HUES64 (cell line): ENCODE results near the gene PPARG.

Source experiments
- H3K27ac ChIP-seq: 2 replicates; pipeline ENCODE4 v1.7.0; 2013; ENCODE audit warnings: low read depth, low read length, inconsistent platforms
- H3K27me3 ChIP-seq: 2 replicates; pipeline ENCODE4 v1.6.1; 2013; ENCODE audit warnings: mild to moderate bottlenecking, low read length; ENCODE audit not compliant: insufficient read depth
- H3K36me3 ChIP-seq: 2 replicates; pipeline ENCODE4 v1.6.1; 2013; ENCODE audit warnings: mild to moderate bottlenecking, low read length; ENCODE audit not compliant: insufficient read depth
- H3K4me1 ChIP-seq: 2 replicates; pipeline ENCODE4 v1.6.1; 2013; ENCODE audit warnings: mild to moderate bottlenecking, low read length, moderate library complexity; ENCODE audit not compliant: insufficient read depth
- H3K4me3 ChIP-seq: 2 replicates; pipeline ENCODE4 v1.5.1; 2013; ENCODE audit warnings: mild to moderate bottlenecking, low read length, moderate library complexity
- H3K9ac ChIP-seq: 2 replicates; pipeline ENCODE4 v1.6.1; 2013; ENCODE audit warnings: mild to moderate bottlenecking, low read depth, low read length
- H3K9me3 ChIP-seq: 2 replicates; pipeline ENCODE4 v1.6.1; 2013; ENCODE audit warnings: low read depth, low read length; ENCODE audit not compliant: insufficient read depth
- WGBS: fragments of 150-250, 120-280 bp; methylation state at CpG from one replicate; pipeline ENCODE4 v1.1.7; 2013; ENCODE audit warnings: missing lambda C conversion rate; 5-methylcytosine and 5-hydroxymethylcytosine counted together

The PPARG gene

GRCh38 chr3:12399226-12399625, 110.4 kb downstream of the PPARG start:
- H3K9ac ChIP-seq: no peak overlapping the region
- WGBS: 97% methylated on average over 1 of the region's 1 CpG
- H3K36me3 ChIP-seq: no peaks in the 10 kb centered on the region
- H3K4me1 ChIP-seq: no peaks in the 10 kb centered on the region
- H3K27me3 ChIP-seq: no peaks in the 10 kb centered on the region; the same call in 1 of the 2 replicates
- H3K4me3 ChIP-seq: no peak overlapping the region
- H3K27ac ChIP-seq: no peak overlapping the region
- no peaks in the 10 kb centered on the region for H3K9me3 ChIP-seq

GRCh38 chr3:12400616-12401194, 111.8 kb downstream of the PPARG start:
- Histone ChIP-seq H3K27ac (no peak overlapping the region), H3K4me3 (no peak overlapping the region), H3K9ac (no peak overlapping the region), H3K9me3 (no peaks in the 10 kb centered on the region), H3K36me3 (no peaks in the 10 kb centered on the region), H3K27me3 (no peaks in the 10 kb centered on the region; the same call in 1 of the 2 replicates), H3K4me1 (no peaks in the 10 kb centered on the region)
- WGBS: 94% methylated on average over 2 of the region's 2 CpGs

DNA sequence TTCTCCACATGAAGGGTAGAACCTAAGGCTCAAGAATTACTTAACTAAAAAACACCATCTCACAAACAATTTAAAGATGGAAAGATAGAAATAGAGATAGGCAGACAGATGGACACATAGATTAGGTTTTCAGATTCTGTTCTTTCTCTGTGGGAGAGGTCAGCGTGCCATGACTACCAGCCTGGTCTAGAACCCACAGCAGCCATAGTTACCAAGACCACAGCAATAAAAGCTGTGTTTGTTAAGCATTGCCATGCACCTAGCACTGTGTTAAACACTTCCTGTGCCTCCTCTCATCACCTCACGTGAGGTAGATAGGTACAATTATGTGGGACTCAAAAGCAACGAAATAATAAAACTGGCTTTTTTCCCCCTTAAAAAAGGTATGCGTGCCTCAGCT, 112.3 kb downstream of the PPARG start:
- no peak overlapping the region for H3K4me3 ChIP-seq
- no peaks in the 10 kb centered on the region for H3K9me3 ChIP-seq
- WGBS: 96% methylated on average over 4 of the region's 4 CpGs
- H3K4me1 ChIP-seq: no peaks in the 10 kb centered on the region
- no peaks in the 10 kb centered on the region; the same call in 1 of the 2 replicates for H3K27me3 ChIP-seq
- no peaks in the 10 kb centered on the region for H3K36me3 ChIP-seq
- H3K27ac ChIP-seq: no peak overlapping the region
- H3K9ac ChIP-seq: no peak overlapping the region

- no peaks in the 10 kb centered on the region for H3K27me3 ChIP-seq
- no peaks in the 10 kb centered on the region for H3K4me1 ChIP-seq
- H3K4me3 ChIP-seq: no peak overlapping the region
These were observed 116.8 kb downstream of the PPARG start for GRCh38 chr3:12405432-12406272.

DNA sequence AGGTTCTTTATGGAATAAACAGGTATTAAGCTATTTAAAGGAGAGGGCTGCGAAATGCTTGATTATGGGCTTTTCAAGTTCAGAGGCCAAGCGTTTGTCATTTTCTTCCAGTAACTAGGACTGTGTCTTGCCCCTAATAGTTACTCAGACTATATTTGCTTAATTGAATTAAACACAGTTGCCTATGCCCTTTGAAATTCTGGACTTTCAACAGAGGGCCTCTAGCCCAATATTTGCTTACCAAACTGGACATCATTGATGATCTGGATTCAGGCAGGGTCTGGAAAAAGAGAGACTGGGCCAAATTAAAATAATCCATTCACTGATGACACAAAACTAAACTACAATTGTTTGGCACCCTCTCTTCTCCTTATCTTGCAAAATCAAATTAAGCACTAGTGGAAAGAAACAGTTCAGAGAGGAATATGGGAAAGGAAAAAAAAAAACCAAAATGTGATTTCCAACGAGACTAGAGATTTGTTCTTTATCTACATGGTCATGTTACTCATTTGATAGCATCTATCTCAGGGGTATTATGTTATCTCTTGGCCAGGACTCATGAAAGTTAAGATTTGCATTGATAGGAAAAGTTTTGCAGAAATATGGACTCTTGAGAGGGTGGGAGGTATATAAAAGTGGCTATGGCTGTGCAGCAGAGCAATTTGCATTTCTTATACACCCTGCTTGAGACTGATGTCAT, 120.3 kb downstream of the PPARG start:
- no peaks in the 10 kb centered on the region for H3K4me1 ChIP-seq
- no peaks in the 10 kb centered on the region for H3K9me3 ChIP-seq
- no peak overlapping the region for H3K9ac ChIP-seq
- no peak overlapping the region for H3K4me3 ChIP-seq
- WGBS: 92% methylated on average over 3 of the region's 3 CpGs
- H3K27ac ChIP-seq: no peak overlapping the region
- H3K27me3 ChIP-seq: no peaks in the 10 kb centered on the region
- no peaks in the 10 kb centered on the region for H3K36me3 ChIP-seq

More at GRCh38 chr3:12405432-12406272, 116.8 kb downstream of the PPARG start:
- WGBS: 73% methylated on average over 17 of the region's 20 CpGs
- H3K9me3 ChIP-seq: no peaks in the 10 kb centered on the region
- H3K9ac ChIP-seq: no peak overlapping the region
- H3K36me3 ChIP-seq: no peaks in the 10 kb centered on the region
- no peak overlapping the region for H3K27ac ChIP-seq

DNA sequence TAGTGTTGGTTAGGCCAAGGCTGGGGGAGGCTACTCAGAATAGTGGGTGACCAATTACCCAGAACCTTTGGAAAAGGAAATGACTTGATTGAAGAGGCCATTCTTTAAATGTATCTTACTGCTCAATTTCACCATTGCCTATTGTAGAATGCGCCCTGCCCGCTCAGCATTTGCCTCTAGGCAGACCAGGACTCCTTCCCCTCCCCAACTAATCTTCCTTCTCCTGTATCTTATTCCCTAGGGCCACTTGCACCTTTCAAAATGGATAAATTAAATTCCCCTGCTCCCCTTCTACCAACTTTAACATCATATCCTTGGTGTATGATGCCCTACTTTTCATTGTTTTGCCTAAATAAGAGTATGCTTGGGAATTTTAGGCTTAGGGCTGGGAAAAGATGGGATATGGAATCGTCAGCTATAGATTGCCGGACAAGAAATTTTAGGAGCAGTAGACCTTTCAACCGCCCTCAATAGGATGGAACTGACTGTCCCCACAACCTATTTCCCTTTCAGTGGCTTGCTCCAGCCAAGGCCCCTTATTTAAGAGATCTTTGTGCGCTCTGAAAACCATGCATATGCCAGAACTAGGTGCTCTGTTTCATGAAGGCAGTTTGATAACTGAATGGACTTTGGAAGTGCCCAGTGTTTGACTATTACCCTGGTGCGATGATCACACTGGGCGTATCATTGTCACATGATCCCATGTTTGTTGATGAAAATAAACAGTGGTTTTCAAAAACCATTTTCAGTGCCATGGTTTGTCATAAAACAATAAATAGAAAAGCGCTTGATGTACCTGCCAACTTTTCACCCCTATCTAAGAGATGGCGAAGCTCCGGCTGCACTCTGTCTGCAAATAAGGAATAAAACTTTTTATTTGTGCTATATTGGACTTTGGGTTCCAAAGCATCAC, 121.1 kb downstream of the PPARG start:
- Histone ChIP-seq H3K27ac (no peak overlapping the region), H3K4me3 (no peak overlapping the region), H3K9me3 (no peaks in the 10 kb centered on the region), H3K9ac (no peak overlapping the region), H3K4me1 (no peaks in the 10 kb centered on the region), H3K27me3 (no peaks in the 10 kb centered on the region), H3K36me3 (no peaks in the 10 kb centered on the region)
- 95% methylated on average over 11 of the region's 11 CpGs for WGBS

DNA sequence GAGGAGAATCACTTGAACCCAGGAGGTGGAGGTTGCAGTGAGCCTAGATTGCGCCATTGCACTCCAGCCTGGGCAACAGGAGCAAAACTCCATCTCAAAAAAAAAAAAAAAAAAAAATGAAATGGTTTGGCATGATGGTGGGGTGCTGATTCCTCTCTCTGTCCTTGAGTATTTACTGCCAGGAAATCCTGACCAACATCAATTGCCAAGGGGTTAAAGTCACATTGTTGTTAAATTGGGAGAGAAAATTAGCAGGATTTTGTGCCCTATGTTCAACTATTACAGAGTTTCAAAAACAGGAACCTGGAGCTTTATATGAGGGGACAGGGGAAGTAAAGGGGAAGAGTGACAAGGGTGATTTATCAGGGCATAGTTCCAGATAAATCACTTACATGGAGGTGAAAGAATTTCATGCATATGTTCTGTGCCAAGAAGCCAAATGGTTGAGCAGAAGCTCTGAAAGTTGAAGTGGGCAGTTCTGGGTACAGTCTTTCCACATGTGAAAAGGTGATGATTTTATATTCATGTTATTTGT, 124.9 kb downstream of the PPARG start:
- Histone ChIP-seq H3K4me3 (no peak overlapping the region), H3K27ac (no peak overlapping the region), H3K9ac (no peak overlapping the region), H3K36me3 (no peaks in the 10 kb centered on the region), H3K4me1 (no peaks in the 10 kb centered on the region), H3K9me3 (no peaks in the 10 kb centered on the region), H3K27me3 (no peaks in the 10 kb centered on the region)
- 100% methylated on average over 1 of the region's 1 CpG for WGBS

DNA sequence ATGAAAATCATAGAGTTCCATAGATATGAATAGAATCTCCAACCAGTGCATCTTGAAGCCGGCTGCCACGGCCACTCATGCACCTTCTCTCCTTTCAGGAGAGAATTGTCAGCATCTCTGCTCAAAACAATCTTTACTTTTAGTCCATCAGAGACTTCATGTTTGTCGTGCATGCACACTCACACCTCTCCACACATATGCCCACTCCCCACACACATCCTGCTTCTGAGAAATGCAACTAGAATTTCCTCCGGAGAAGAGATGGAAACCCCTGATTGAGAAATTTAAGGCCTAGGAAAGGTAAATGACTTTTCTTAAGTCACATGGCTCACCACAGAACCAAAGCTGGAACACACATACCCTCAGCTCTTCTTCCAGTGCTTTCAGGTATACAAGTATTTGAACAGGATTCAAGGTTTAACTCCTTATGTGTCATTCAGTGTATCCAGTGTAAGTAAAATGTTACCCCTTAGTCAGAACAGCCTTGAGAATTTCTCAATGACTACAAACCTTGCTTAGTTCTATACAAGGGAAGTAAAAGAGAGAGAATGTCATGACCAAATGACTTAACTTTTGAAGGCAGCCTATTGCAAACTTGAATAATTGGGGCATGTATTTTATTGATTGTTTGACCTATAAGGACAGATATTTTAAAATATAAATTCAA, 126.3 kb downstream of the PPARG start:
- Histone ChIP-seq H3K4me1 (no peaks in the 10 kb centered on the region), H3K9ac (no peak overlapping the region), H3K27ac (no peak overlapping the region), H3K9me3 (no peaks in the 10 kb centered on the region), H3K4me3 (no peak overlapping the region), H3K27me3 (no peaks in the 10 kb centered on the region), H3K36me3 (no peaks in the 10 kb centered on the region)
- WGBS: 87% methylated on average over 4 of the region's 4 CpGs

DNA sequence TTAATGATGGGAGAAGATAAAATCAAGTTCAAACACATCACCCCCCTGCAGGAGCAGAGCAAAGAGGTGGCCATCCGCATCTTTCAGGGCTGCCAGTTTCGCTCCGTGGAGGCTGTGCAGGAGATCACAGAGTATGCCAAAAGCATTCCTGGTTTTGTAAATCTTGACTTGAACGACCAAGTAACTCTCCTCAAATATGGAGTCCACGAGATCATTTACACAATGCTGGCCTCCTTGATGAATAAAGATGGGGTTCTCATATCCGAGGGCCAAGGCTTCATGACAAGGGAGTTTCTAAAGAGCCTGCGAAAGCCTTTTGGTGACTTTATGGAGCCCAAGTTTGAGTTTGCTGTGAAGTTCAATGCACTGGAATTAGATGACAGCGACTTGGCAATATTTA, 127.9 kb downstream of the PPARG start:
- no peaks in the 10 kb centered on the region for H3K36me3 ChIP-seq
- H3K9me3 ChIP-seq: no peaks in the 10 kb centered on the region
- H3K4me1 ChIP-seq: no peaks in the 10 kb centered on the region
- no peak overlapping the region for H3K27ac ChIP-seq
- no peak overlapping the region for H3K9ac ChIP-seq
- WGBS: 91% methylated on average over 8 of the region's 8 CpGs
- H3K27me3 ChIP-seq: no peaks in the 10 kb centered on the region
- H3K4me3 ChIP-seq: no peak overlapping the region

DNA sequence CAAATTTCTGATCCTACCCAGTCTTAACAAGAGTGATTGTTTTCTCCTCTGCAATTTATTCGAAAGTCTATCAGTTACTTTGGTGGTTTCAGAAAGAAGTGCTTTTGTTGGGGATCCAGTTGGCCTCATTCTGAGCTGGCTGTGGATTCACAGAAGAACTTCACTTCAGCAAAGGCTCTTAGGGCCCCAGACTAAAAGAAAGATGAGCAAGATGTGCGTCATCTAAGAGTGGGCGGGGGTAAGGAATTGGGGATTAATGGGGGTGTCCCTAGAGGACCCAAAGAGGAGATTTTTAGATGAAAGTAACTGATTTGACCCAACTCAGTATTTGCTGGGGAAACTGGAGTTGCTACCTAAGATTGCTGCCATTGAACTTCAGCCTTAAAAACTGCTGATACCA, 131.5 kb downstream of the PPARG start:
- Histone ChIP-seq H3K9ac (no peak overlapping the region), H3K36me3 (no peaks in the 10 kb centered on the region), H3K27me3 (no peaks in the 10 kb centered on the region), H3K27ac (no peak overlapping the region), H3K4me3 (no peak overlapping the region), H3K4me1 (peaks cover 11% of the 10 kb centered on the region; the same call in 1 of the 2 replicates), H3K9me3 (no peaks in the 10 kb centered on the region)
- WGBS: 94% methylated on average over 3 of the region's 3 CpGs
